NCI-H128 (cell line): ENCODE results near the gene NINJ2.
"Not testable (repeated sequence)": the region's sequence is repeated elsewhere in the genome, so short reads cannot be mapped to it uniquely, and the experiment has no call there.

Experiments
- DNase-seq: peaks from one replicate; lab custom pipeline; 2025; ENCODE audit not compliant: unreplicated experiment; lab: John Stamatoyannopoulos, UW

NINJ2 gene

DNA sequence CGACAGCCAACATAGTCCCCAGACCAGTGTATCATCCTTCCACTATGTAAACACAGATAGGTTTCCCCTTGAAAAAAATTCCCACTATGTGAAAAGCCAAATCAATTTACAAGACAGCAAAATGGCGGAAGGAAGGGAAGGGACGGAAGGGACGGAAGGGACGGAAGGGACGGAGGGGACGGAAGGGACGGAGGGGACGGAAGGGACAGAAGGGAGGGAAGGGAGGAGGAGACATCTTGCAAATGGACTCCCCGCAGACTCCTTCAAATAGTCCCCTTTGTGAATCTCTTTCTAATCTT lies 75.3 kb downstream of the NINJ2 start:
- no peak for DNase-seq

DNA sequence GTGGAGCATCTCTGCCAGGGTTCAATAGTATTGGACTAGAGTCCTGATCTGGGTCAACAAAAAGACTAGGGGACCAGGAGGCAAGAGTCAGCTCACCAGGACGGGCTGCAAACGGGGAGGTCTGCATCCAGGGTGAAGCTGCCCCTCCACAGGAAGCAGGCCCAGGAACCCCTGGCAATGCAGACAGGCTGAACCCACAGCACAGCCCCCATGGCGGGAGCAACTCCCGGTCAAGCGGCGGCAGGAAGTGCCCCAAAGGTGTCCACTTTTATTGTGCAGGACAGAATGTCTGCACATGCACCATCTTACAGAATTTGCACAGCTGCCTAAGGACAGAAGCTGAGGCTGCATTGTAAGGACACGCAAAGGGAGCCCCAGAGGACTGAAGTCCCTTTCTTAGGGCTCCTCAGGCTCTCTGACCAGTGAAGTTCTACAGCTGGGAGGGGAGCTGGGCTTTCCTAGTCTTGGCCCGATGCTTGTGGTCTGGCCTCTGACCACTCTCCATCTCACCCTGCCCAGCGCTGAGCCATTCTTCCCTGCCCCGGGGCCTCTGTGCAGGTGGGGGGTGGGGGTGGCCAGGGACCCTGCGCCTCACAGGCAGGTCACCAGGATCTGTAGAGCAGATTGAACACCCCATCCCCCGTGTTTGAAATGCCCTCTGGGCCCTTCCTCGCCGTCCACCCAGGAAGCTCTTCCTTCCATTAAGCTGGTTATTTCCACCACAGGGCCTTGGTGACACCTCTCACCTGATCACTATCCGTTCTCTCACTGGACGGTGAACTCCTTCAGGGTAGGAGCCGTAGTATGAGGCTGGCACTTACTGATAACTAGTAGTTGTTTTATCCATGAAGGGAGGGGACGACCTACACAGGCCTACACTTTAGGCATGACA lies 75.9 kb downstream of the NINJ2 start:
- no peak for DNase-seq

DNA sequence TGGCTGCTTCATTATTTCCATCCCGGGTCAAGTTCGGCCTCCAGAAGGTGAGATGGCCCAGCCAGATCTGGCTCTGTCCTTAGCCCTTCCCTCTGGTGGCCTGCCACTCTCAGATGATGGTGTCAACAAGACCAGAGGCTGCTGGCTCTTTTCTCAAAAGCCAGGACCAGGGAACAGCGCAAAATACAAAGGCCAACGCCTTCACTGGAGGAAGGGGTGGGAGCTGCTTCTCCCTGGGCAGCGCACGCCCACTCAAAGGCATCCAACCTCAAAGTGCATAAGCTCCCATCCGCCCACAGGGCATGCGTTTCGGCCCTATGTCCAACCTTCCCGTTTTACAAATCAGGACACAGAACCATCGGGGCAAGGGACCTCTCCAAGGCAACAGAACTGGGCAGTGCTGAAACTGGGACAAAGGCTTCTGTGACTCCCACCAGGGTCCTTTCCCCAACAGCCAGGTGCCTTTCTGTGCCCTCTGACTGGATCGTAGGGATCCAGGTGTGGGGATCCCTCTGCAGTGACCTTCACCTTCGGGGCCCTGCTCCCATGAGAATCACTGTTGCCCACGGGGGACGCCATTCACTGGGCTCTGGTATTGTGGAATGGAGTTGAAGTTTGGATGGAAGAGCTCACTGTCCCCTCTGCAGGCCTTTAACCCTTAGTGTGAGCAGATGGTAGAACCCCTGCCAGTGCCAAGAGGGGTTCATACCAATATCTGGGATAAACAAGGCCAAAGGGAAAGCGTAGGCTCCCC lies 76.8 kb downstream of the NINJ2 start:
- DNase-seq, result no peak

DNA sequence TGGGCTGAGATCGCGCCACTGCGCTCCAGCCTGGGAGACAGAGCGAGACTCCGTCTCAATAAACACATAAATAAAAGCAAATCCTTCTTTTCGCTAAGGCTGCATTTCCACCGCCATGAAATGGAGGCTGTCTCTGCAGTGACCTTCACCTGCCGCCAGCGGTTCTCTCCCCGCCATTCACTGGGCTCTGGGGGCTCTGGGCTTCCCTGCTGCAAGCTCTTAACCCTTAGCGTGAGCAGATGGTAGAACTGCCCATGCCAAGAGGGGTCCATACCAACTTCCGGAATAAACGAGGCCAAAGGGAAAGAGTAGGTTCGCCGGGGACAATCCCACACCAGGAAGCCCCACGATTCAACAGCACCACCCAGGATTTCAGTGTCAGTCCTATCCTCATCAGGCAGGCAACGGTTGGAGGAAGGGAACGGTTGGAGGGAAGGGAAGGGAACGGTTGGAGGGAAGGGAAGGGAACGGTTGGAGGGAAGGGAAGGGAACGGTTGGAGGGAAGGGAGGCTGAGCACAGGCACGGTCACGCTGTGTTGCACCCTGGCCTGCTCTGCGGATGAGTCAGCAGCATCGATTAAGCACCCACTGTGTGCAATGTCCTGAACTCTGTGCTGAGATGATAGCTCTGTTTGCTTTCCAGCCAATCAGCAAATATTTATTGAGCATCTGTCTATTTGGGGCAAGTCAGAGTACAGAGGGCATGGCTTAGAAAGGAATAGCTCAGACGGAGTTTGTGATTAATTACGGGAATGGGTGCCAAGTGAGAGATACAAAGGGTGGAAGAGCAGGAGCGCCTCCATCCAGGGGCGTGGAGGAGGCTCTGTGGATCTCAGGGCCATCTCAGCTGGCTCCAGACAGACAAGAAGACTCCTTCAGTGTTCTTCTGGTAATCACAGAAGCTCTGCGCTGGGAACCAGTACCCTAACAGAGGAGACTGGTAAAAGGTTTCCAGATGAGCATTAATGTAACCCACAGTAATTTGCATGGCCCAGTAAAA lies 77.9 kb downstream of the NINJ2 start:
- no peak for DNase-seq

DNA sequence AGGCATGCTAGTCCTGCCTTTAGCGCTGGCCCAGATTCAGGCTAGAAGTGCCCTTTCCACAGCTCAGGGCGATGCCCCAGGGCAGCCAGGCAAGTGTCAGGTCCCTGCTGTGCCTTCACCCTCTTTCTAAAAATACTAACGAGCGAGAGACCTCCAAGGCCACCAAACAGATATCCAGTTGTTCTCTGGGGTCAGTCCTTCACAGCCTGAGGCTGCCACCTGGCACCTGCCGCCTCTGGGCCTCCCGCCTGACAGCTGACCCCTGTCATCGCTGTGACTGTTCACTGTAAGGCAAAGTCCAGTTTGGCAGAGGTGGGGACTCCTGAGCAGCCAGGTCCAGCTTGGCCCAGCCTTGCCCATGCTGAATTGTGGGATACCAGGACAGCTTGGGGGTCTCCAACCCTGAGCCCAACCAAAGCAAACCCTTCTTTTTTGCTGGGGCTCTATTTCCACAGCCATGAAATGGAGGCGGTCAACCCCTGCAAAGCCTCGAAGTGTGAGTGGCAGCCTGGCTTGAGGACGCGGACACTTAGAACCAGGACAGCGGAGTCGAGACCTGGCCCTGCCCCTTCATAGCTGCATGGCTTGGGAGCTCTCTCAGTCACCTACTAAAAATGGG lies 79.9 kb downstream of the NINJ2 start:
- no peak for DNase-seq

DNA sequence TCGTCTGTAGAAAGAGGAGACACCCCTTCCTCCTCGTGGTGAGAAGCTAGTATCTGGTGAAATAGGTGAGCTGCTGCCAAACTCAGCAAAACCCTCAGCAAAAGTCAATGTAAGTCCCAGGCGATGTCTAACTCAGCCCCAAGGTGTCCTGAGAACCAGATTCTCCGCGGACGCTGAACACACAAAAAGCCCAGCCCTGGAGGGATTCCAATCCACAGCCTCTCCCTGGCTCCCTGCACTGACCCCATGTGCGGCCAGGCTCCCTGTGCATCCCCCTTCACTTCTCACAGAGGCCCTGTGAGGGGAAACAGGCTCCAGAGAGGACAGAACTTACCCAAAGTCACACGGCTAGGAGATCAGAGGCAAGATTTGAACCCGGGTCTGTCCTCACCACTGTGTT lies 81.5 kb downstream of the NINJ2 start:
- no peak for DNase-seq

DNA sequence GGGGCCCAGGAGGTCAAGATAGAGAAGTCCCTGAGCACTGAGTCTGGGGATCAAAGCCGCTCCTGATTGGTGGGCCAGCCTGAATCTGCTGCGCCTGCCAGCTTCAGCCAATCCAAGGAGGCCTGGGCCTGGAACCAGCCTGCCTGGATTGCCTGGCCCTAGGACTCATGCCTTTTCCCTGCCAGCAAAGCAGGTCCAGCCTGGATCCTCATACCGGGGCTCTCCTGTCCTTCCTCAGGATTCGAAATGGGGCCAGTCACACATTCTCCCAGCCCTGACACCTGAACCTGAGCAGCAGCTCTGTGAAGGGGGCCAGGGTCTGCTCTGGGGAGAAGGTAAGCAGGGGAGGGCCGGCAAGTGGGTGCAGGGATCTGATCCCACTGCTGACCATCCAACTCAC lies 81.9 kb downstream of the NINJ2 start:
- DNase-seq, result no peak

DNA sequence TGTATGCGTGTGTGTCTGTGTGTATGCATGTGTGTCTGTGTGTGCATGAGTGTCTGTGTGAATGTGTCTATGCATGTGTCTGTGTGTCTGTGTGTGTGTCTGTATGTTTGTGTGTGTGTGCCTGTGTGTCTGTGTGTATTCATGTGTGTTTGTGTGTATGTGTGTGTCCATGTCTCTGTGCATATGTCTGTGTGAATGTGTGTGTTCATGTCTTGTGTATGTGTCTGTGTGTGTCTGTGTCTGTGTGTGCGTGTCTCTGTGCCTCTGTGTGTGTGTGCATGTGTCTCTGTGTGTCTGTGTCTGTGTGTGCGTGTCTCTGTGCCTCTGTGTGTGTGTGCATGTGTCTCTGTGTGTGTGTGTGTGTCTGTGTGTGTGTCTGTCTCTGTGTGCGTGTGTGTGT lies 82.4 kb downstream of the NINJ2 start:
- DNase-seq, result no peak

DNA sequence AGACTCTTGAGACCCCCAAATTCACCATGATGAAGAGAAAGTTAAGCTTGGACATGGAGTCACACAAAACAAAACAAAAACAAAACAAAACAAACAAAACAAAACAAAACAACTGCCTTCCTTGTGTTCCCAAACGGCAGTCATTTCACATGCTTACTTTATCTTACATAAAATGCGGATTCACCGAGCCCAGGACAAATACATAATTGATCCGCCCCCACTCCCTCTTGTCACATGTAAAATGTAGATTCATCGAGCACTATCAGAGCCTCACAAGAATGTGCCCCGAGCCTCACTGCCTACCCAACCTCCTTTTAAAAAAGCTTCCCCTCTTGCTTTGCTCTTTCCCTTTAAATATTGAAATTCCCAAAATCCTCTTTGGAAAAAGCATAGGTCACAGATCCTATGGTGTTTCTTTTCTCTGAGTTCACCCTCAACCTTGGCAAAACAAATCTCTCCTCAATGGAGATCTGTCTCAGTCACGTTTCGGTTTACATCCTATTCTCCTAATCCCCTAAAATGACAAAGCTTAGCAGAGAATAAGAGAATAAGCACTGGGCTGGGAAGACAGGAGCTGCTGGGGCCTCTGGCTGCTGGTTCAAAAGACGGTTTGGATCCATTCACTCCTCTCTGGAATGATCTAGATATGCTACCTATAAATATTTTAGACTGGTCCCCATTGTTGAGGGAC lies 83.7 kb downstream of the NINJ2 start:
- DNase-seq, result no peak

DNA sequence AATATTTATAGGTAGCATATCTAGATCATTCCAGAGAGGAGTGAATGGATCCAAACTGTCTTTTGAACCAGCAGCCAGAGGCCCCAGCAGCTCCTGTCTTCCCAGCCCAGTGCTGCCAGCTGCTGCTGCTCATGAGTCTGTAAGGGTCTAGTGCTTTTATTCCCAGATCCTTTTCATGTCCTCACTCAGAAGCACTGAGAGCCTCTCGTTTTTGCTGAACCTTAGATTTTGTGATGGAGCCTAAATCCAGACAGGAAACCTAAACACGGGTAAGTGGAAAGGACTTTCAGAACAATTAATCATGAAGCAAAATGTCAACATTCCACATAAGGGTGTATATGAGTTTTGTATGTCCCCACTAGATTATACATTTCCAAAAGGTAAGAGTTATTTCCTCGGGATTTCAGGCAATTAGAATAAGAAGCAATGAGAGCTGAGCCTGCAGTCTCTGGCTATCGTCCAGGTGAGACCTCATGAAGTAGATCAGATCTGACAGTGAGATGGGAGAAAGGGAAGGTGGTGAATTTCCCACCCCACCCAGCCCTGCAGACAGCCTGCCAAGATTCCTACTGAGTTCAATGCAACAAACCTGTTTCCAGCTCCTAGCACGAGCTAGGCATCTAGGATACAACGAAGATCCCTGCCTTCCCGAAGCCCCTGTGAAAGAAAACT lies 84.4 kb downstream of the NINJ2 start:
- DNase-seq, result peak; percentile 65

DNA sequence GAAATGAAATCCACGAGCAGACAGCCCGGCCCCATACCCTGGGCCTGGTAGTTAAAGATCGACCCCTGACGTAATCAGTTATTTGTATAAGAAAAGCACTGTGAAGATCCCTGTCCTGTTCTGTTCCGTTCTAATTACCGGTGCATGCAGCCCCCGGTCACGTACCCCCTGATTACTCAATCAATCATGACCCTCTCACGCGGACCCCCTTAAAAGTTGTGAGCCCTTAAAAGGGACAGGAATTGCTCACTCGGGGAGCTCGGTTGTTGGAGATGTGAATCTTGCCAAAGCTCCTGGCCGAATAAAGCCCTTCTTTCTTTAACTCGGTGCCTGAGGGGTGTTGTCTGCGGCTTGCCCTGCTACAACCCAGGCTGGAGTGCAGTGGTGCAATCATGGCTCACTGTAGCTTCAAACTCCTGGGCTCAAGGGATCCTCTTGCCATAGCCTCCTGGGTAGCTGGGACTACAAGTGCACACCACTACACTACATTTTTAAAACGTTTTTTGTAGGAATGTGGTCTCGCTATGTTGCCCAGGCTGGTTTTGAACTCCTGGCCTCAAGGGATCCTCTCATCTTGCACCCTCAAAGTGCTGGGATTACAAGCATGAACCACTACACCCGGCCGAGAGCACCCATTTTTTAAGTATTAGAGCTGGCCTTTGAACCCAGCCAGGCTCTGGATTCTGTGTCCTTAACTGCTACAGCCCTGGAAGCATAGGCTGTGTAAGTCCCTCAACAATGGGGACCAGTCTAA lies 85.1 kb downstream of the NINJ2 start:
- not testable (repeated sequence) for DNase-seq

DNA sequence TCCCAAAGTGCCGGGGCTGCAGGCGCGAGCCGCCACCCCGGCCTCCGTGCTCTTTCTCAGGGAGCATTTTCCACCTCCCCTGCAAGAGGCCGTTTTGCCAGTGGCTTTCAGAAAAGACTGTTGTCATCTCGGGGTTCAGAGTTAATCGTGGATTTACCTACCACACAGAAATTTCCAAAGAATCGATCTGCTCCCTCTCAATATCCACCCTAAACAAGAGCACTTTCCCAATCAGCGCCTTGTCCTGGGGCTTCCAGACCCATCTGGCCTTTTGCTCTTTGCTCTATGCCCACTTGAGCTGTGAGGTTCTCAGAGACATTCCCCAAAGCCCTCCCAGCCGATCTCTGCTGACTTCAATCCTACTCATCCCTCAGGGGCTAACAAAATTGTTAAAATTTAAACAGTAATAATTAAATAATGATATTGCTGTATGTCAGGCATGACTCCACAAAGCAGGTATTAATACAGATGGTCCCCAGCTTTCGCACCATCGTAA lies 86.6 kb downstream of the NINJ2 start:
- no peak for DNase-seq

DNA sequence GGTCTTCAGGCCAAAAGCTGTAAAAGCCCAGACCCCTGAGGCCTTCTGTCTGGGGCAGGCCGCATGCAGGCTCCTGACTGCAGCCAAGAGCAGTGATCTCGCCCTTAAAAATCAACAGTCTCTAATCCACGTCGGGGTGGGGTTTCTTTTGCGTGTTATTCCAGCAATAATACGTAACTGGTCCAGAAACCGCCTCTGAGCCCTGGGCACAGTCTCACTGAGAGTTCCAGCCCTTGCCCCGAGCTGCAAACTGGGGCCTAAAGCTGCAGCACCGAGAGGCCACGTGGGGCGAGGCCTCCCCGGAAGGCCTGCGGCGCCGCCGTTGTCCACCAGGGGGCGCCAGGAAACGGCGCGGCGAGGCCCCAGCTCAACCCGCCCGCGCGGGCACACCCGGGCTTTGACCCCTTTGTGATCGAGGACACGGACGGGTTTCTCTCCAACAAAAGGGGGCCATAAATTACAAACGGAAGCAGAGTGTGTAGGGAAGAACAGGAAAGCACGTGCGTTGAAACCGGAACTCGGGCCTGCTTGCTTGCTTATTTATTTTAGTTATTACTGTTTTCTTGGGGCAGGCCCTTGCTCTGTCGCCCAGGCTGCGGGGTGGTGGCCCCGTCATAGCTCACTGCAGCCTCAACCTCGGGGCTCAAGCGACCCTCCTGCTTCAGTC lies 87.2 kb downstream of the NINJ2 start:
- peak; percentile 74 for DNase-seq

DNA sequence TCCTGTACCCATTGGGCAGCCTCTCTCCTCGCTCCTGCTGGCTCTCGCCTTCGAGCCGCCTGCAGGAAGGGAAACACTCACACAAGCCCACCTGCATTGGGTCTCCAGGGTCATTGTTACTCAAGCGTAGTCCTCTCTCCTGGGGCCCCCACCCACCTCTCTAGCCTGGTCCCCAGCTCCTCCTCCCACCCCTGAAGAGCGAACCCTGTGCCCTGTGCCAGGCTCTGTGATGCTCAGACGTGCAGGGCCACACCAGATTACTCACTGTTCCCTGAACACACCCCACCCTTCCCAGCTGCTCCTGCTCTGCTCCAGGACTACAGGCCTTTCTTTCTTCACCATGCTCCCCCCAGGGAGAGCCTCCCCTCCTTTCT lies 88.1 kb downstream of the NINJ2 start:
- DNase-seq, result no peak

DNA sequence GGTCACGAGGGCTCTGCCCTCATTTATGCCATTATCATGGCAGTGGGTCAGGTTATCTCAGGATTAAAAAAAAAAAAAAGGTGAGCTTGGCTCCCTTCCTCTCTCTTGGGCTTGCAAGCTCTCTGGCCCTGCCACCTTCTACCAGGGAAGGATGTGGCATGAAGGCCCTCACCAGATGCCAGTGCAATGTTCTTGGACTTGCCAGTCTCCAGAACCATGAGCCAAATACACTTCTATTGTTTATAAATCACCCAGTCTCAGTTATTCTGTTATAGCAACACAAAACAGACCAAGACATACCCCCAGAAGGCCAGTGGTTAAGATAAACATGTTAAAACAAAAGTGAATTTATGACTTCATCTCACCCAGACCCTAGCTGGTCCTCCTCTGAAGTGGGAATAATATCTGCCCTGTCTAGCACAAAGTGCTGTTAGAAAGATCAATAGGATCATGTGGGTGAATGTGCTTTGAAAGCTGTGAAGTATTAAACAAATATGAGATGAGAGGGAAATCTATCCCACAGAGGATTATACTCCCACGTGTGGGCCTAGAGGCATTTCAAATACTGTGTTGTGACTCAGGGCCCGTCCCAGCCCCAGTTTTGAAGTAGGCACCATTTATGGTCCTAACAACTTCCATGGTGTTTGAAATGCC lies 88.6 kb downstream of the NINJ2 start:
- no peak for DNase-seq

DNA sequence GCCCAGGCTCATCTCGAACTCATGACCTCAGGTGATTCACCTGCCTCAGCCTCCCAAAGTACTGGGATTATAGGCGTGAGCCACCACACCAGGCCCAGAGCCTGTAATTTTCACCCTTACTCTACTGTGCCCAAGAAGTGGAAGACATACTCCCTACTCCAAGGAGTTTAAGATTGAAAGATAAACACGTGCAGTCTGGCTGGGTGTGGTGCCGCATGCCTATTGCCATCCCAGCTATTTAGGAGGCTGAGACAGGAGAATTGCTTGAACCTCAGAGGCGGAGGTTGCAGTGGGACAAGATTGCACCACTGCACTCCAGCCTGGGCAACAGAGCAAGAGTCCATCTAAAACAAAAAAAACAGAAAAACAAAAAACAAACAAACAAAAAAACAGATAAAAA lies 90.0 kb downstream of the NINJ2 start:
- DNase-seq, result no peak

DNA sequence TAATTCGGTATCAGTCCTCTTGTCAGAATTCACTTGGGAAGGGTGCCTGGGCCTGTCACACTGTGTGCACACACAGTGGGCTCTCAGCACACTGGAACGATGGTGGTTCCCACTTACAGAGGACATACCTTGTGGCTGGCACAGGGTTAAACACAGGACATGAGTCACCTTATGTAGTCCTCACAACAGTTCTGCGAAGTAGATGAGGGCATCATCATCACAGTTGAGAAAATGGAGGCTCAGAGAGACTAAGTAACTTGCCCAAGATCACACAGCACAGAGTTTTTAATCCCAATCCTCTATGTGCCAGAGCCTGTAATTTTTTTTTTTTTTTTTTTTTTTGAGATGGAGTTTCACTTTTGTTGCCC lies 90.7 kb downstream of the NINJ2 start:
- no peak for DNase-seq
